Dermis blood vessel endothelial cell (primary cell): Measurements from ENCODE around the gene PLXNA4. TPM values are rescaled to one million over a fixed set of nuclear protein-coding genes. Genes with fewer than 3 reads are reported as not detected.

Source experiments
- DNase-seq: peaks from one replicate; pipeline ENCODE4 v3.0.0; 2010
- total RNA-seq: library from RNA; depleted of rRNA; stranded (reverse); fragments of >200 nt; gene quantifications from 2 replicates; pipeline ENCODE4 v1.2.3, GENCODE V29; 2014

PLXNA4 gene
- total RNA-seq, 1 donor from 2014 or later, result 1.5 TPM

DNA sequence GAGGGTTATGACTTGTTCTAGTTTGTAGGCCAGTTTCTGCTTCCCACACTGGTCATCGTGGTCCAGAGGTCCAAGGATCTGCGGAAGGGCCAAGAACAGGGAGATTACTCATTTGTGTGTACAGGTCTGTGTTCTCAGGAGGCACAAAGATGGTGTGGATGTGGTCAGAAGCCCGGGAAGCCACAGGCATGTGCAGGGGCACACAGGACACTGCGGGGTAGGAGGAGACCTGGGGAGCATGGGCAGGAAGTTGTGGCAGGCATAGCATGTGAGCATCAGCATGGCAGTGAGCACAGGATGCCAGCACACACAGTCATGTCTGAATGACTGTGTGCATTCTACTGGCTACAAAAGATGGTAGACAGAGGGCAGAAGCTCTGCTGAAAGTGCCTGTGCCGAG, 445.8 kb downstream of the PLXNA4 start:
- no peak for DNase-seq

DNA sequence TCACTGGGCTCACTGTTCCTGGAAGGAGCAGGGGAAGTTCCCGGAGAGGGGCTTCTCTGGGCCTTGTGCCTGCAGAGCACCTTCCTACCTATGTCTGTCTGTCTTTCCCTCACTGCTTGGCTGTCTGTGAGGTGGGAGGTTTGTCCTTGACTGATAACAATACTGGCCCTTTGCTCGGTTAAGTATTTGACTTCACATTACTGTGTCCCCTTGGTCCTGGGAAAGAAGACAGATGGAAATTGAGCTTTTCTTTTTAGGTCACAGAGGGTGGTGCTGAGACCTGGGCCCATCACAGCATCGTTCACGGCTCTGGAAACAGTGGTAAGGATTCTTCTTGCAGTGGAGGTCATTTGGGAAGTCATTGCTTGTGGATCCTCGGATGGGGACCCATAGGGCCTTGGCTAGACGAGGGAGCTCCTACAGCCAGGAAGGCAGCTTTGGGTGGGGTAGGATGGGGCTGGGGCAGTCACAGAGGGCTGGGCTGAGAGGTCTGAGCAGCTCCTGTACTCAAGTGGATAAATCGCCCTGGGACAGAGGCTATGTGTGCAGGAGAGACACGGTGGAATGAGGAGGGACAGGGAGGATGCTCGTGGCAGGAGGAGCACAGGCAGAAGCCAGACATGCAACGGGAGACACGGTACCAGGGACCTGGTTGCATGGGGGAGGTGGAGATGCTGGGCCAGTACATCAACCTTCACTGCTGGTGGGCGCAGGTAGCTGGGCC, 450.2 kb downstream of the PLXNA4 start:
- DNase-seq, result no peak

DNA sequence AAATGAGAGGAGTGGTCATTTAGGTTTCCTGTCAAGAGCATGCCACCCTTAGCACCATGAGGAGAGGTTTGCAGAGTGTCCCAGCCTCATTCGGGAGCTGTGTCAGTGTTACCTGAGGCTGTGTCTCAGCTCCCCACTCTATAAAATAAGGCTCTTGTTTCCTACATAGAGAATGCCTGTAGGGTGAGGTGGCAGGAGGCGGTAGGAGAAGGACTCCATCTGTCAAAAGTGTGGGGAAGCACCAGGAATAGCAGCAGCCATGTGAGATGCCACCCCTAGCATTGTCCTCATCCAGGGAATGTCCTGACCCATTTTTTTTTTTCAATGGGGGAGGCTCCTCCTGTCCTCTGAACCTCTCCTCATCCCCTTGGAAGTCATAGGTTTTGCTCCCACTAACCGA, 451.2 kb downstream of the PLXNA4 start:
- DNase-seq, result no peak

DNA sequence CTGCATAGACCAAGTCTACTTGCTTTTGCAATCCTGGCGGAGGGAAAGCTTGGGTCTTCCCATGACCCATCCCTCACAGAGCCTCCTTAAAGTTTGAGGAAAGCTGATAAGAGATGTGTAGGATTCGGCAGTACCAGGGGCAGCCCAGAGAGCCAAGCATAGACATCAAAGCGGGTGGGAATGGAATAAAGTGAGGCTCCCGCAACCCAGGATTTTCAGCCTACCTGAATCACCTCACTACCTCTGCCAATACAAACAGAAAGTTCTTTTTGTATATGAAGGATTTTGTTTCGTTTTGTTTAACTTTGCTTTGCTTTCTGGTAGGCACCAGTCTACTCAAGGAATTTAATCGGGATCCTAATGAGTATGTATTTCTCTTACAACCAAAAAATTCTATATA, 451.7 kb downstream of the PLXNA4 start:
- DNase-seq, result no peak

DNA sequence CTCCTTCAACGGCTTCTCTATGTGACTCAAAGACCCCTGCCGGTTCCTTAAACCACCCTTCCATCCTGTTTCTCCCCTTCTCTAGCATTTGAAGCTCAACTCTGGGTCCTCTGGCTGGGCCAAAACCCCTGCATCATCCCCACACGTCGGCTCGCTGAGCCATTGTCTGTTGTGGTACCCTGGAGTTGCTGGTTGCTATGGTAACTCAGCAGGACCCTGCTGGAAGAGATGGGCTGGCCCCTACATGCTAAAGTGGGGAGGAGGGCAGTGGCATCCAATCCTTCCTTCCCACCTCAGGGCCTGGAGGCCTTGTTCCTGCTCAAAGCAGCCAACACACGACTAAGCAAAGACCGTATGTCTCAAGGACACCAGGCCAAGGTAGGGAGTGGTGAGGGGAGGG, 452.5 kb downstream of the PLXNA4 start:
- no peak for DNase-seq

DNA sequence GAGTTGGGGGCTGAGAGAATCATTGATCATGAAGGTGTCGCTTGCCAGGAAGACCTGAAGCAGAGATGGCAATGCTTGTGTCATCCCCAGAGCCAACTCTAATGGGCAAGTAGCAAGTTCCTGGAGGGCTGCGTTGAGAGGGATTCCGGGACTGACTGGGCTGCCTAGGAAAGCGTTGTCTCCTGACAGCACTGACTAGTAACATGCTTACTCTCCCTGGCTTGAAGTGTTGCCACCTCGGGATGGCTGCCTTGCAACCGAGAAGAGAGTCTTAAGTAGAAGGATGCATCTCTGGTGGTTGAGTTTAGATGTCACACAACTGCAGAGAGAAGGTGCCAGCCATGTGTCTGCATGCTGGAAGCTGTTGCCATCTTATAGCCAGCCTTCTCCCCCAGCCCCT, 453.4 kb downstream of the PLXNA4 start:
- no peak for DNase-seq

DNA sequence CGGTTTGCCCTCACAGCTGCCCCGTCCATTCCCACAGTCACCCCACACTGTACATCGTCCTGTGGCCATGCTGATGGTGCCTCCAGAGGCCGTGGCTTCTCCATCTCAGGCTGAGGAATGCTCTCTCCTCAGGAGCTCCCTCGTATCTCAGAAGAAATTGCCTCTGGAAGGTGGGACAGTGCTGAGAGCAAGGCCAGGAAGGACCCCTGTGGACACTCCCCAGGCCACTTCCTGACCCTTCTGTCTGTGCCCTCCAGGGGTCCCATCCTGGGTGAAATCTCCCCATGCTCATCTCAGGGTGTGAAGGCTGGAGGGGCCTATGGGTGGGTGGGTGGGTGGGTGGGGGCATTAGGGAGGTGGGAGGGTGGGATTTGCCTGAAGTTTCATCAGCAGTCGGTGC, 454.3 kb downstream of the PLXNA4 start:
- no peak for DNase-seq

DNA sequence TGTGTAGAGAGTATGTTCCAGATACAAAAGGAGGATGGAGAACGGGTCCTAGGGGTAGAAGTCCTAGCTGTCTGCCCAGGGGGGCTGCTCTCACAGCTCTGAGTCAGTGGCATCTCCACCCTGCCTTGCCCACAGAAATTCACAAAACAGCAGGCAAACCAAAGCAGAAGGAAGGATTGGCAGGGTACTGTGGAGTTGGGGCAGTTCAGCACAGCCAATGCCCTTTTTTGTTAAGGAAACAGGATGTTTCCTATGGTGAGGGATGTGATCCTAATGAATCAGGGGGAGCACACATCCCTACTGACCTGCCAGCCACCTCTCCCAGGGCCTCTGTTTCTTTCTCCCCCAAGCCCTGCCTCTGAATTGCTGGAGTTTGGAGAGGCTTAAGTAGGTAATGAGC, 457.6 kb downstream of the PLXNA4 start:
- no peak for DNase-seq

DNA sequence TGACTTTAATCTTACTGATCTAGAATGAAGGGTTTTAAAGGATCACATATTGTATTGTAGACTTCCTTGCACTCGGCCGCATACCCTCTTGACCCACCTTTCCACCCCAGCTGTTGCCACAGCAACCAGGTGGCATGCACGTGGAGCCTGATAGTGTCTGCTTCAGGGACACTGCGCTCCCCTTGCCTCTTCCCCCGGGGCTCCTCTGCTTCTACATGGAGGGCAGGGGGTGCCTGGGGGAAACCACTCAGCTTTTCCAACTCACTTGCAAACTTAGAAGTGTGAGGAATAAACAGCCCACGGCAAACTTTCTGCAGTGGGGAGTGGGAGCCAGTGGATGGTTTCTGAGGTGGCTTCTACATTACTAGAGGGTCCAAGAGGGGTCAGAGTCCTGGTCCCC, 458.6 kb downstream of the PLXNA4 start:
- DNase-seq, result no peak

DNA sequence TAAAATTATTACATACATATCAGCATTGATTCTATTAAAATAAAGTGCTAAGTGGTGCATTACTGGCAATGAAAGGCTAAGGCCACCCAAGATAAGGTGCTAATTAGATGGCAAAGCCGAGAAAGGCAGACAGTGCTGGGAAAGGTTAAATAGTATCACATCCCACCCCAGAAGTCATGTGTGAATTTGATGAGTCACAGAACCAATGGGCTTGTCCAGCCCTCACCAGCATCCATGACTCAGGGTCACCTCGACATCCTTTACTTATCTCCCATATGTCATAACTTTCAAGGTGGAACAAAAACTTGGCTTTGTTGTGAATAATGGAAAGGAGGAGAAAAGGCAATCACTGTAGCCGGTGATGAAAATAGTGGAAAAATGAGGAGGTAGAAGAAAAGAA, 459.1 kb downstream of the PLXNA4 start:
- no peak for DNase-seq

DNA sequence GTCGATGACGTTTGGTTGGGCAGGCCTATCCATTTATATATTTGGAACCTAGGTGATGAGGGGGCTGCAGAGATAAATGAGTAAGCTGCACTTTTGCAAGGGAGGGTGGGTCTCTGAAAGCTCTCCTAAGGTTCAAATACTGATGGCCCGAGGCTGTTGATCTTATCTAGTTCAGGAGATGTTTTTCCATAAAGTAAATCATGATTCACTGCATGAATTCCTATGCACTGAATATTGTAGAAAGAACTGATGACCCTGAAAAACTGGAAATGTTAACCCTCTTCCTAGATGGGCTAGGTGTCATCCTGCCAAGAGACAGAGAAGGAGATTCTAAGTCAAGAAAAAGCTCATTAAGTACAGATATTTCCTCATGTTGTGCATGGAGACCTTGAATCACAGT, 459.9 kb downstream of the PLXNA4 start:
- DNase-seq, result no peak

DNA sequence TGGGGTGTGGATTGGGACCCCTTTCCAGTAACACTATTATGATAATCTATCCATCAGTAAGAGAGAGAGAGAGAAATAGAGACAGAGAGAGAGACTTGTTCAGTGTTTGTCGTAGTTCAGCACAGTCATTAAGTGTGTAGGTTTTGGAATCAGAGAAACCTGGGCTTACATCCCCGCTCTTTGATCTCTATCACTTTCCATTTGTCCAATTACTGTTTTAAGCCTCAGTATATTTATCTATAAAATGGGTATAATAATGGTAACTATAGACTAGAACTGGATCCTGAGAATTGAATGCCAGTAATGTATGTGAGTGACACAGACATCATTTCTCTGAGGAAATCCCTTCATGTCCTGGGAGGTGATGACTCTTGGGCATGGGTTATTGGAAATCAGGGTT, 460.5 kb downstream of the PLXNA4 start:
- DNase-seq, result no peak

DNA sequence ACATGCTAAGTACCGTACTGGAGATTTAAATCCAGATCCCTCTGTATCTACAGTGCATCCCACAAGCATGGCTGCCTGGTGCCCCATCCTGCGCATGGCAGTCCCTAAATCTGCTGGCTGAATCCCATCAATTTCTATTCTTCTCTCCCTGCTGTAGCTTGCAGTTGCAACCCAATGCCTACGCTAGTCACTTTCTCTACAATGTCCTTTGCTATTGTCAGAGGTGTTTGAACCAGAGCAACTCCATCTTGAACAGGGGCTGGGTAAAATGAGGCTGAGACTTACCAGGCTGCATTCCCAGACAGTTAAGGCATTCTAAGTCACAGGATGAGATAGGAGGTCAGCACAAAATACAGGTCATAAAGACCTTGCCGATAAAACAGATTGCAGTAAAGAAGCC, 461.2 kb downstream of the PLXNA4 start:
- DNase-seq, result no peak

DNA sequence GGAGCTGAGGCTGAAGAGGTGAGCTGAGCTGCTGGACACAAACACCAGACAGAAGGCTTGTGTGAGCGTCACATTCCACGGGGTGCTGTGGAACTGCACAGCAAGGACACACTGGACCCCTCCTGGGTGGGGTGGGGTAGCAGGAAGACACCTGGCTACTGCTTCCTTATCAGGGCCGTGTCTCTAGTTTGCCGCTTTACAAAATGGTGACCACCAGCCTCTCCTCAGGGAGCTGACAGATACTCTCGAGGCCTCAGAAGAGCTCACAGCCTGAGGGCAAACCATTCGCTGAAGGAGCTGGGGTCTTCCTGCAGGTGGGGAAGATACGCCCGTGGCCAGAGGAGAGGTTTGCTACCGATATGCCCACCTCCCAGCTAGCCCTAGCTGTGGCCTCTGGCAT, 461.9 kb downstream of the PLXNA4 start:
- DNase-seq, result no peak

DNA sequence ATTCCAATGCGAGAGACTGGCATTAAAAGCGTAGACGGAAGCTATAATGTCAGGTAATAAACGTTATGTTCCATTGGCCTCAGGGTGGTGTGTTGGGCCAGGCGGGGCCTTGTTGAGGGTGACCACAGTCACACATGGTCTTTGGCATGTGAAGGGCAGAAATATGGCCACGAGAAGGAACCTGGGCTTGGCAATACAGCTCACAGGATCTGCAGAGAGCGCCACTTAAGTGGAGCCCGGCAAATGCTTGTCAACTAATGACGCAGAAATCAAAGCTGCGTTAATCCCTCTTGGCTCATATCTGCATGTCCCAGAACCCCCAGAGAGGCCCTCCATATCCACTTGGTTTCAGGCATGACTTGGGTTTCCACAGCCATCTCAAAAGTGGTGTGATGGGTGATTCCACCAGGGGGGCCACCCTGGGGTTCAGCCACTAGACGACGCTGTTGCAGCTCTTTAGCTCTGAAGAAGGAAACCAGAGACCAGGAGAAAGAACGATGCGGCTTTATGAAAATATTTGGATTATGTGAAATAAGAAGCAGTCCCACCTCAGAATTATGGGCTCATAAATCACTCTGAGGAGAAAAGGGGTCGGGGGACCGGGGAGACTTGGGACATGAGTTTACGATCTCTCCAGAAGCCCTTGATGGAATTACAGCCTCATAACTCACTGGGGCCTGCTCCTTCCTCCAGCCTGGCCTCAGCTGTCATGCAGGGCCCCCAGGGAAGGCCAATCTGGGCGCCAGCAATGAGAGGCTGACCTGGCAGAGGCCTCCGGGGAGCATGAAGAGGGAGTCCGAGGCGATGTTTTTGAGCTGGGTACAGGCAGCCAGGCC, 462.5 kb downstream of the PLXNA4 start:
- DNase-seq, result no peak

DNA sequence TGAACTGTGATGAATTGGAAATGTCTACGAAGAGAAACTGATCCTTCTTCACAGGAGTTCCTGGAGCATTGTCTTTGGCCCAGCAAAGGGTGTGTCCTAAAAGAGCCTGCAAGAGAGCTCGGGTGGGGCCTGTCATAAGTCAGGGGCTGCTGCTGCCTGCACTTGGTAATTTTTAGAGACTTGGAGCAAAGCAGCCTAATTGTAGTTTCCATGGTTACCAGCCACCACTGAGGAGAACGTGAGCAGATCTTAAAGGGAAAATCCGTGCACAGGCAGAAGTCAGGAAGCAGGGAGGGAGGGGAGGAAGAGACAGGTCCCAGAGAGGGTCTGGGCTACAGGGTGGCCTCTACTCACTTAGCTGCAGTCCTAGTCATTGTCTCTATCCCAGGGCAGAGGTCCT, 463.6 kb downstream of the PLXNA4 start:
- no peak for DNase-seq

DNA sequence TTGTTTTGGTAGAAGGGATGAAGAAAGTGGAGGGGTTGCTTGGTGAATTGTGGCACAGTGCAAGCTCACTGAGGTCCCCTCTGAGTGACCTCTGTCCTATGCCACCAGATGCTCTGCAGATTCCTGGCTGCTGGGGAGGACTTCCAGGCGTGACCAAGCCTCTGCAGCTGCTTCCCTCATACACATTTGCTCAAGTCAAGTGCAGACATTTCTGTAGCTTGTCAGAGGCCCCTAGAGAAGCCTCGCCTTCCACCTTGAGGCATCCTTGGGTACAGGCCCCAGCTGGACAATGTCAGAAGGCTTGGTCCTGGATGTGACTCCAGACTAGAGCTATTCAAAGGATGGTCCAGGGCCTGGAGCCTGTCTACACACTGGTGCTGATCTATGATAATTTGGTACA, 464.2 kb downstream of the PLXNA4 start:
- no peak for DNase-seq

DNA sequence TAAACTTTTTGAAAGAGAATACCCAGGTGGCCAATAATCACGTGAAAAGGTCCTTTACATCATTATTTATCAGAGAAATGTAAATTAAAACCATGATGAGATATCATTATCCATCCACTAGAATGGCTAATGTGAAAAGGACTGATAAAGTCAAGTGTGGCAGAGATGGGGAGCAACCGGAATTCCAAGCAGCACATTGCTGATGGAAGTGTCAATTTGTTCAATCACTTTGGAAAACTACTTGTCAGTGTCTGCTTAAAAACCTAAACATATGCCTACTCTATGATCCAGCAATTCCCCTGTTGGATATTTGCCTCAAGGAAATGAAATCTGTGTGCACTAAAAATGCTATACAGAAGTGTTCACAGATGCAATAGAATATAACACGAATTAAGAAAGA, 465.6 kb downstream of the PLXNA4 start:
- no peak for DNase-seq

DNA sequence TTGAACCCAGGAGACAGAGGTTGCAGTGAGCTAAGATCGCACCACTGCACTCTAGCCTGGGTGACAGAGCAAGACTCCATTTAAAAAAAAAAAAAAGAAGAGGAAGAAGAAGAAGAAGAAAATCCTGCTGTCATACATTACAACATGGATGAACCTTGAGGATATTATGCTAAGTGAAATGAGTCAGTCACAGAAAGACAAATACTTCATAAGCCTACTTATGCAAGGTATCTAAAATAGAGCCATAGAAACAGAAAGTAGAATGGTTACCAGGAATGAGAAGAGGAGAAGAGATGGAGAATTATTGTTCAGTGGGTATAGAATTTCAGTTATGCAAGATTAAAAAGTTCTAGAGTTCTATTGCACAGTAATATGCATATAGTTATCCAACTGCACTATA, 466.5 kb downstream of the PLXNA4 start:
- DNase-seq, result no peak

DNA sequence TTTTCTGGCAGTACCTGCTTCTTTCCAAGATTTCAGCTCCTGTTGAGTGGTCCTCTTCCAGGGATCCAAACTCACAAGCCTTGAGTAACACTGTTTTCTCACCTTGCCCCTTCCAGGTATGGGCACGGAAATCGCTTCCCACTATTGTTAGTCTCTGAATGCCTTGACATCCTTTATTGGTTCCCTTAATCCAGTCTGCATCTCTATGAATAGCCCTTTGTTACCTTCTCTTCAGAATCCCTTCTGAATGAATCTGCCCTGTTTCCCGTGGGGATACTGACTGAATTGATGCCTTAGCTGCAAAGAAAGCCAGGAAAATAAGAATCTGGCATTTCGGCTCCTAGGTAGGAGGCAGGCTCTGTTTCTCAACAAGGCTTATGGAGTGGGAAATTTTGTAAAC, 467.7 kb downstream of the PLXNA4 start:
- DNase-seq, result no peak

DNA sequence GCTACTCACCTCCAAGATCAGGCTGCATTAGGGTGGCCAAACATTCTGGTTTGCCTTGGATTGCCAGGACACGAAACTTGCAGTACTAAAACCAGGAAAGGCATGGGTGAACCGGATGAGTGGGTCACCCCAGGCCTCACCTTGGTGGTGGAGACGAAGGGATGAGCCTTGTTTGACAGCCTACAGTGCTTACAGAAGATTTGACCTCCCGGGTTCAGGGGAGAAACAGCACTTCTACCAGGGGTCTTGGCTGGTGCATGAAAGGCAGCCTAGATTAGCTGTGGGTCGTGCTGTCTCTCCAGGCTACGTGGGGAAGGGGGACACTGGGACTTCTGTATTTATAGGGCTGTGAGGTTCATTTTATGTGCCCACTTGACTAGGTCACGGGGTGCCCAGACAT, 469.8 kb downstream of the PLXNA4 start:
- DNase-seq, result no peak

DNA sequence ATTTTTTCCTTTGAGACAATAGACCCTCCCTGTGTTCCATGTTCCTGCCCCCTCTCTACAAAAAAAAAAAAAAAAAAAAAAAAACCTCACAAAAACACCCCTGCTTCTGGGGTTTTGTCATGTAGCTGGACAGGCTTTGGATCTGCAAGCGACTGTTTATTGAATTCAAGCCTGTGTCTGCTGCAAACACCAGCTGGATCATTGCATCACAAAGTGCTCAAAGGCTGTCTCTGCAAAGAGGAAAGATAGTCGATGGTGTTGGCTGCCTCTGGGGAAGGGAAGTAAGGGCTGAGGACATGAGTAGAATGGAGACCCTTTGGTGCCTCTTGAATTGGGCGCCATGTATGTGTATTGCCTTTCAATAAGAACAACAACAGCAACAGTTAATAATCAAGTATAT, 471.2 kb downstream of the PLXNA4 start:
- DNase-seq, result no peak

DNA sequence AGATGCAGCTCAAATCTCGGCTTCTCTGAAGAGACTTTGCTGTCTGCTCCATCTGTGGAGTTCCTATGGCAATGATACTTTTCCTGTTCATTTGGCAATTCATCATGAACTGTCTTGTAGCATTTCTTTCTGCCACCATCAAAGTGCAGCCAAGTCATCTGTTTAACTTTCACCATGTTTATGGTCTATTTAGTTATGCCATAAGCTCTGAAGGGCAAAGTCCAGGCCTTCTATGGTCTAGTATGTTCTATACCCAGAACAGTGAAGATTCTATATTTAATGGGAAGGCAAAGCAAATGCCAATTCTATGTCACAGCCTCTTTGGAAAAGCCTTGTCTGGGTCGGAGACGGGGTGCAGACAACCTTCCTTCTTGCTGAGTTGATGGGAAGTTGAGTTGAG, 472.6 kb downstream of the PLXNA4 start:
- DNase-seq, result no peak

DNA sequence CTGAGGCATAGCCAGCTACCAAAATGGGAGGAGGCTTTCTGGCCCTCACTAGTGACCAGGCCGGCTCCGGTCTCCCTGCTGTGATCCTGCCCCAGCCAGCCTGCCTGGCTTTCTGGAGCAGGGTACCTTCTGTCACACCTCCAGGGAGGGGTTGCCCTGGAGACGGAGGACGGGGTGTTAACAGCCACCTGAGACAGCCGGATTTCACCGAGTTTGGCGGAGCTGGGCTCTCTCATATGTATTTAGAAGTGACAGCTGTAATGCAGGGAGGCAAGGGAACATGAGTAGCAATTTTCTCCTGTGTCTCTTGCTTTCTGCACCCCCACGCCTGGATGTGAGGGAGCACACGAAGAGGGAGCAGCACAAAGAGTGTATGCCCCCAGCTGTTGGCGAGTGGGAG, 473.3 kb downstream of the PLXNA4 start:
- DNase-seq, result no peak

DNA sequence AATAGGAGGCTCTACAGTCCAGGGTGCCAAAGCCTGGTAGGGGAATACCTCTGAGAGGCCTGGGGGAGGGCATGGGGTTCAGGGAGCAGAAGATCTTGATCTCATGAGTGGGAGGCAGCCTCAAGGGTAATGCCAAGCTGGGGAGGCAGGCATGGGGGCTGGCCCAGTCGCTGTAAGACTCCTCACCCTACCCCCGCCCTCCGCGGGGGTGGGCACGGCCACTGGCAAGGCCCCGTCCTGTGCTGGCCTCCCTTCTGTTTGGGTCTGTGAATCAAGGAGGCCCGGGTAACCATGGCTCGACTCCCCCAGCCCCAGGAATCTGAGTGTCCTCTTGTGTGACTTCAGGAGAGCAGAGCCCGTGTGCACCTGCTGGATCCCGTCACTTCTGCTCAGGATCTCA, 473.9 kb downstream of the PLXNA4 start:
- DNase-seq, result no peak
